WTC11 (cell line): ENCODE measurements around the gene SEC24B. TPM values are rescaled to one million over a fixed set of nuclear protein-coding genes. Genes with fewer than 3 reads are reported as not detected.
A peak's percentile ranks its signal among the peaks of the same experiment; 100 is the strongest.

Source experiments
- ATAC-seq: fragments of 200-7000 bp; cut with Tn5 transposase; 2 replicates; pipeline ENCODE4 v1.10.0; 2021; ENCODE audit warnings: mild to moderate bottlenecking, moderate library complexity
- CTCF ChIA-PET: fragments of 300-600 bp; sonication (Branson Sonifier 250); formaldehyde crosslinking; loops from one replicate; lab custom pipeline; 2021; ENCODE audit warnings: antibody characterized with exemption; lab: Charles Lee
- POLR2A ChIA-PET: fragments of 350-600 bp; sonication (Branson Sonifier 250); formaldehyde crosslinking; loops from one replicate; lab custom pipeline; 2021; ENCODE audit warnings: antibody characterized with exemption; lab: Charles Lee
- DNase-seq: peaks from one replicate; pipeline ENCODE4 v3.0.0; 2021; ENCODE audit warnings: low spot score
- H3K27ac Mint-ChIP-seq: 2 replicates; pipeline ENCODE4 v1.8.0; 2021; ENCODE audit warnings: mixed read lengths
- H3K27me3 Mint-ChIP-seq: 2 replicates; pipeline ENCODE4 v1.8.0; 2021; ENCODE audit warnings: low read depth, mild to moderate bottlenecking, moderate library complexity, mixed read lengths
- H3K36me3 Mint-ChIP-seq: 2 replicates; pipeline ENCODE4 v1.8.0; 2021; ENCODE audit warnings: mixed read lengths
- H3K4me1 Mint-ChIP-seq: 2 replicates; pipeline ENCODE4 v1.8.0; 2022; ENCODE audit warnings: mixed read lengths
- H3K4me3 Mint-ChIP-seq: 2 replicates; pipeline ENCODE4 v1.8.0; 2021; ENCODE audit warnings: mild to moderate bottlenecking, moderate library complexity, mixed read lengths
- H3K9me3 Mint-ChIP-seq: 2 replicates; pipeline ENCODE4 v1.8.0; 2021; ENCODE audit warnings: mixed read lengths
- CTCF ChIP-seq: fragments of 200-600 bp; IDR thresholded peaks from 2 replicates; pipeline ENCODE4 v1.8.0; 2022; ENCODE audit warnings: antibody characterized with exemption
- ELF4 ChIP-seq: sonication (generic); formaldehyde crosslinking; IDR thresholded peaks from 2 replicates; pipeline ENCODE4 v1.8.1; 2022; ENCODE audit warnings: low read depth, mild to moderate bottlenecking, moderate library complexity, missing genetic modification reagents
- EMX1 ChIP-seq: fragments of 250-450 bp; sonication (Bioruptor Pico); IDR thresholded peaks from 2 replicates; pipeline ENCODE4 v1.8.0; 2021; ENCODE audit warnings: mild to moderate bottlenecking
- HMGXB4 ChIP-seq: sonication (generic); formaldehyde crosslinking; IDR thresholded peaks from 2 replicates; pipeline ENCODE4 v1.8.1; 2023; ENCODE audit warnings: mild to moderate bottlenecking, moderate library complexity, missing genetic modification reagents
- JAZF1 ChIP-seq: fragments of 250-450 bp; sonication (Bioruptor Pico); IDR thresholded peaks from 2 replicates; pipeline ENCODE4 v1.9.0; 2021; ENCODE audit warnings: moderate library complexity, mild to moderate bottlenecking, inconsistent platforms
- RELA ChIP-seq: sonication (generic); formaldehyde crosslinking; IDR thresholded peaks from 2 replicates; pipeline ENCODE4 v1.8.1; 2022; ENCODE audit warnings: missing genetic modification reagents, mild to moderate bottlenecking, borderline replicate concordance
- SMAD3 ChIP-seq: sonication (generic); formaldehyde crosslinking; IDR thresholded peaks from 2 replicates; pipeline ENCODE4 v1.8.0; 2022; ENCODE audit warnings: missing genetic modification reagents, mild to moderate bottlenecking, borderline replicate concordance
- SMAD4 ChIP-seq: sonication (generic); formaldehyde crosslinking; IDR thresholded peaks from 2 replicates; pipeline ENCODE4 v1.8.0; 2022; ENCODE audit warnings: mild to moderate bottlenecking, missing genetic modification reagents
- SP1 ChIP-seq: sonication (generic); formaldehyde crosslinking; conservative IDR thresholded peaks from 2 replicates; pipeline ENCODE4 v1.8.1; 2022; ENCODE audit warnings: missing genetic modification reagents
- TP53 ChIP-seq: sonication (generic); formaldehyde crosslinking; IDR thresholded peaks from 2 replicates; pipeline ENCODE4 v1.8.1; 2023; ENCODE audit warnings: mild to moderate bottlenecking, missing genetic modification reagents
- ZBTB43 ChIP-seq: sonication (generic); formaldehyde crosslinking; IDR thresholded peaks from 2 replicates; pipeline ENCODE4 v1.8.1; 2023; ENCODE audit warnings: mild to moderate bottlenecking, missing genetic modification reagents
- ZNF219 ChIP-seq: sonication (generic); formaldehyde crosslinking; IDR thresholded peaks from 2 replicates; pipeline ENCODE4 v1.8.0; 2023; ENCODE audit warnings: missing genetic modification reagents, mild to moderate bottlenecking, borderline replicate concordance
- ZNF425 ChIP-seq: fragments of 250-450 bp; sonication (Bioruptor Pico); conservative IDR thresholded peaks from 2 replicates; pipeline ENCODE4 v1.9.0; 2021; ENCODE audit warnings: mild to moderate bottlenecking
- total RNA-seq: library from RNA; stranded (reverse); gene quantifications from 3 replicates; pipeline ENCODE4 v1.2.3, GENCODE V29; 2021
- TF ChIP-seq, protein P1 (sequence below): sonication (generic); formaldehyde crosslinking; IDR thresholded peaks from 2 replicates; pipeline ENCODE4 v1.8.0; 2022; ENCODE audit warnings: mild to moderate bottlenecking, missing genetic modification reagents
- TF ChIP-seq, protein P2 (sequence below): sonication (generic); formaldehyde crosslinking; IDR thresholded peaks from 2 replicates; pipeline ENCODE4 v1.8.0; 2023; ENCODE audit warnings: missing genetic modification reagents, mild to moderate bottlenecking, borderline replicate concordance
- TF ChIP-seq, protein P3 (sequence below): sonication (generic); formaldehyde crosslinking; IDR thresholded peaks from 2 replicates; pipeline ENCODE4 v1.8.1; 2023; ENCODE audit warnings: mild to moderate bottlenecking, missing genetic modification reagents

The SEC24B gene
- total RNA-seq, 1 experiment from 2014 or later = 24.0 TPM

GRCh38 chr4:109433205-109434006, at the start of gene SEC24B (continued):
- TF ChIP-seq, protein P1, sequence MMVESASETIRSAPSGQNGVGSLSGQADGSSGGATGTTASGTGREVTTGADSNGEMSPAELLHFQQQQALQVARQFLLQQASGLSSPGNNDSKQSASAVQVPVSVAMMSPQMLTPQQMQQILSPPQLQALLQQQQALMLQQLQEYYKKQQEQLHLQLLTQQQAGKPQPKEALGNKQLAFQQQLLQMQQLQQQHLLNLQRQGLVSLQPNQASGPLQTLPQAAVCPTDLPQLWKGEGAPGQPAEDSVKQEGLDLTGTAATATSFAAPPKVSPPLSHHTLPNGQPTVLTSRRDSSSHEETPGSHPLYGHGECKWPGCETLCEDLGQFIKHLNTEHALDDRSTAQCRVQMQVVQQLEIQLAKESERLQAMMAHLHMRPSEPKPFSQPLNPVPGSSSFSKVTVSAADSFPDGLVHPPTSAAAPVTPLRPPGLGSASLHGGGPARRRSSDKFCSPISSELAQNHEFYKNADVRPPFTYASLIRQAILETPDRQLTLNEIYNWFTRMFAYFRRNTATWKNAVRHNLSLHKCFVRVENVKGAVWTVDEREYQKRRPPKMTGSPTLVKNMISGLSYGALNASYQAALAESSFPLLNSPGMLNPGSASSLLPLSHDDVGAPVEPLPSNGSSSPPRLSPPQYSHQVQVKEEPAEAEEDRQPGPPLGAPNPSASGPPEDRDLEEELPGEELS (CRISPR knock-in tag) = no peak; the same call in 1 of the 2 replicates
- TF ChIP-seq, protein P2, sequence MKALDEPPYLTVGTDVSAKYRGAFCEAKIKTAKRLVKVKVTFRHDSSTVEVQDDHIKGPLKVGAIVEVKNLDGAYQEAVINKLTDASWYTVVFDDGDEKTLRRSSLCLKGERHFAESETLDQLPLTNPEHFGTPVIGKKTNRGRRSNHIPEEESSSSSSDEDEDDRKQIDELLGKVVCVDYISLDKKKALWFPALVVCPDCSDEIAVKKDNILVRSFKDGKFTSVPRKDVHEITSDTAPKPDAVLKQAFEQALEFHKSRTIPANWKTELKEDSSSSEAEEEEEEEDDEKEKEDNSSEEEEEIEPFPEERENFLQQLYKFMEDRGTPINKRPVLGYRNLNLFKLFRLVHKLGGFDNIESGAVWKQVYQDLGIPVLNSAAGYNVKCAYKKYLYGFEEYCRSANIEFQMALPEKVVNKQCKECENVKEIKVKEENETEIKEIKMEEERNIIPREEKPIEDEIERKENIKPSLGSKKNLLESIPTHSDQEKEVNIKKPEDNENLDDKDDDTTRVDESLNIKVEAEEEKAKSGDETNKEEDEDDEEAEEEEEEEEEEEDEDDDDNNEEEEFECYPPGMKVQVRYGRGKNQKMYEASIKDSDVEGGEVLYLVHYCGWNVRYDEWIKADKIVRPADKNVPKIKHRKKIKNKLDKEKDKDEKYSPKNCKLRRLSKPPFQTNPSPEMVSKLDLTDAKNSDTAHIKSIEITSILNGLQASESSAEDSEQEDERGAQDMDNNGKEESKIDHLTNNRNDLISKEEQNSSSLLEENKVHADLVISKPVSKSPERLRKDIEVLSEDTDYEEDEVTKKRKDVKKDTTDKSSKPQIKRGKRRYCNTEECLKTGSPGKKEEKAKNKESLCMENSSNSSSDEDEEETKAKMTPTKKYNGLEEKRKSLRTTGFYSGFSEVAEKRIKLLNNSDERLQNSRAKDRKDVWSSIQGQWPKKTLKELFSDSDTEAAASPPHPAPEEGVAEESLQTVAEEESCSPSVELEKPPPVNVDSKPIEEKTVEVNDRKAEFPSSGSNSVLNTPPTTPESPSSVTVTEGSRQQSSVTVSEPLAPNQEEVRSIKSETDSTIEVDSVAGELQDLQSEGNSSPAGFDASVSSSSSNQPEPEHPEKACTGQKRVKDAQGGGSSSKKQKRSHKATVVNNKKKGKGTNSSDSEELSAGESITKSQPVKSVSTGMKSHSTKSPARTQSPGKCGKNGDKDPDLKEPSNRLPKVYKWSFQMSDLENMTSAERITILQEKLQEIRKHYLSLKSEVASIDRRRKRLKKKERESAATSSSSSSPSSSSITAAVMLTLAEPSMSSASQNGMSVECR = peak; percentile 54; the same call in 1 of the 2 replicates
- TF ChIP-seq JAZF1 (CRISPR knock-in tag) (no peak), CTCF (peak; percentile 96), EMX1 (CRISPR knock-in tag) (0 out of 2 replicates have a peak, but pooled peaks have one; percentile 50), SP1 (CRISPR knock-in tag) (peak; percentile 82), SMAD3 (CRISPR knock-in tag) (peak; percentile 23; the same call in 1 of the 2 replicates), ZNF219 (peak; percentile 89; the same call in 1 of the 2 replicates), ZBTB43 (peak; percentile 53; the same call in 1 of the 2 replicates), SMAD4 (CRISPR knock-in tag) (no peak)

- ATAC-seq (no peak), DNase-seq (no peak)
- Mint-ChIP-seq H3K4me3 (no peak overlapping the region), H3K27ac (no peak overlapping the region), H3K27me3 (no peaks in the 10 kb centered on the region), H3K9me3 (no peaks in the 10 kb centered on the region), H3K4me1 (peaks cover 26% of the 10 kb centered on the region), H3K36me3 (no peaks in the 10 kb centered on the region)
- ChIA-PET POLR2A (no interaction called here), CTCF (no interaction called here)
- TF ChIP-seq HMGXB4 (CRISPR knock-in tag) (no peak), ZNF425 (CRISPR knock-in tag) (no peak), TP53 (no peak), ELF4 (CRISPR knock-in tag) (no peak), RELA (CRISPR knock-in tag) (no peak)
- TF ChIP-seq, protein P1 (CRISPR knock-in tag) = no peak
- TF ChIP-seq, protein P3, sequence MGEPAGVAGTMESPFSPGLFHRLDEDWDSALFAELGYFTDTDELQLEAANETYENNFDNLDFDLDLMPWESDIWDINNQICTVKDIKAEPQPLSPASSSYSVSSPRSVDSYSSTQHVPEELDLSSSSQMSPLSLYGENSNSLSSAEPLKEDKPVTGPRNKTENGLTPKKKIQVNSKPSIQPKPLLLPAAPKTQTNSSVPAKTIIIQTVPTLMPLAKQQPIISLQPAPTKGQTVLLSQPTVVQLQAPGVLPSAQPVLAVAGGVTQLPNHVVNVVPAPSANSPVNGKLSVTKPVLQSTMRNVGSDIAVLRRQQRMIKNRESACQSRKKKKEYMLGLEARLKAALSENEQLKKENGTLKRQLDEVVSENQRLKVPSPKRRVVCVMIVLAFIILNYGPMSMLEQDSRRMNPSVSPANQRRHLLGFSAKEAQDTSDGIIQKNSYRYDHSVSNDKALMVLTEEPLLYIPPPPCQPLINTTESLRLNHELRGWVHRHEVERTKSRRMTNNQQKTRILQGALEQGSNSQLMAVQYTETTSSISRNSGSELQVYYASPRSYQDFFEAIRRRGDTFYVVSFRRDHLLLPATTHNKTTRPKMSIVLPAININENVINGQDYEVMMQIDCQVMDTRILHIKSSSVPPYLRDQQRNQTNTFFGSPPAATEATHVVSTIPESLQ = no peak
These were observed 49.8 kb upstream of the SEC24B start for GRCh38 chr4:109383823-109384222.
